ENCODE data around the gene GPR157. TPM values are rescaled to one million over a fixed set of nuclear protein-coding genes. Genes with fewer than 3 reads are reported as not detected.

Gene GPR157
- total and polyA plus RNA-seq, 2 donors (not counting 1 experiment from before 2014, with no cell fraction given) = 2.0 to 21.2 TPM

- TF ChIP-seq EZH2 (IDR thresholded peaks at IDR 0.05; ENCODE audit: borderline replicate concordance, insufficient read depth, low read depth, low read length, poor library complexity, severe bottlenecking) (no peak), CTCF (IDR thresholded peaks at IDR 0.05) (no peak)
- H3K4me3 Mint-ChIP-seq = no peak overlapping the region
- Histone ChIP-seq H3K27me3 (replicated peaks in 1 of 4; ENCODE audit: control extremely low read depth in 1 of 4, control insufficient read depth in 3 of 4, insufficient read depth in 4 of 4, low read length in 3 of 4) (no peaks in the 10 kb centered on the region), H3K4me1 (ENCODE audit: control insufficient read depth in 2 of 2, insufficient read depth in 2 of 2, low read length in 2 of 2) (no peaks in the 10 kb centered on the region), H3K4me2 (replicated peaks; ENCODE audit: low read depth, low read length, poor library complexity, severe bottlenecking) (no peak overlapping the region), H3K36me3 (replicated peaks in 1 of 2; ENCODE audit: control extremely low read depth in 1 of 2, control insufficient read depth in 1 of 2, extremely low read depth in 1 of 2, insufficient read depth in 2 of 2, low read length in 1 of 2) (no peaks in the 10 kb centered on the region), H4K20me1 (ENCODE audit: control insufficient read depth, insufficient read depth, low read length, poor library complexity, severe bottlenecking) (no peaks in the 10 kb centered on the region), H2AFZ (ENCODE audit: insufficient read depth, low read depth, low read length, poor library complexity, severe bottlenecking) (no peak overlapping the region), H3K9ac (ENCODE audit: low read length) (no peak overlapping the region), H3K4me3 (ENCODE audit: control extremely low read depth in 1 of 5, extremely low read depth in 1 of 5, insufficient read depth in 1 of 5, low read depth in 2 of 5, low read length in 4 of 5) (no peak overlapping the region), H3K79me2 (ENCODE audit: control insufficient read depth, insufficient read depth, low read length) (no peaks in the 10 kb centered on the region), H3K9me3 (ENCODE audit: control extremely low read depth in 1 of 3, control insufficient read depth in 2 of 3, insufficient read depth in 1 of 3, low read length in 2 of 3) (no peaks in the 10 kb centered on the region), H3K27ac (ENCODE audit: low read length in 2 of 2) (no peak overlapping the region)
- H3K4me1 Mint-ChIP-seq = peaks cover 3% of the 10 kb centered on the region
- 81% methylated on average over 3 of the region's 8 CpGs for WGBS (ENCODE audit: insufficient coverage)
- DNase-seq = no peak
- ChIA-PET CTCF (interaction anchor here (0.9 kb wide), 1 partner anchor 51 kb away, joined by 5 read pairs; no protein-coding TSS in a partner anchor), POLR2A (no interaction called here)
- no peak for ATAC-seq (ENCODE audit: low read depth)
- no peaks in the 10 kb centered on the region for H3K9me3 Mint-ChIP-seq (ENCODE audit: insufficient read depth)
- intact Hi-C loops (cut with micrococcal nuclease) = no loop called here
- H3K27ac Mint-ChIP-seq = no peak overlapping the region
- H3K27me3 Mint-ChIP-seq = no peaks in the 10 kb centered on the region
Measured at GRCh38 chr1:9146156-9146555, 17.3 kb upstream of the GPR157 start.

GRCh38 chr1:9145714-9146113 lies 16.8 kb upstream of the GPR157 start:
- Histone ChIP-seq H3K4me1 (ENCODE audit: control insufficient read depth in 2 of 2, insufficient read depth in 2 of 2, low read length in 2 of 2) (no peaks in the 10 kb centered on the region), H3K4me2 (replicated peaks; ENCODE audit: low read depth, low read length, poor library complexity, severe bottlenecking) (no peak overlapping the region), H3K27me3 (replicated peaks in 1 of 4; ENCODE audit: control extremely low read depth in 1 of 4, control insufficient read depth in 3 of 4, insufficient read depth in 4 of 4, low read length in 3 of 4) (no peaks in the 10 kb centered on the region), H3K36me3 (replicated peaks in 1 of 2; ENCODE audit: control extremely low read depth in 1 of 2, control insufficient read depth in 1 of 2, extremely low read depth in 1 of 2, insufficient read depth in 2 of 2, low read length in 1 of 2) (no peaks in the 10 kb centered on the region), H3K79me2 (ENCODE audit: control insufficient read depth, insufficient read depth, low read length) (no peaks in the 10 kb centered on the region), H4K20me1 (ENCODE audit: control insufficient read depth, insufficient read depth, low read length, poor library complexity, severe bottlenecking) (no peaks in the 10 kb centered on the region), H3K27ac (ENCODE audit: low read length in 2 of 2) (no peak overlapping the region), H3K9me3 (ENCODE audit: control extremely low read depth in 1 of 3, control insufficient read depth in 2 of 3, insufficient read depth in 1 of 3, low read length in 2 of 3) (no peaks in the 10 kb centered on the region), H3K4me3 (ENCODE audit: control extremely low read depth in 1 of 5, extremely low read depth in 1 of 5, insufficient read depth in 1 of 5, low read depth in 2 of 5, low read length in 4 of 5) (no peak overlapping the region), H3K9ac (ENCODE audit: low read length) (no peak overlapping the region), H2AFZ (ENCODE audit: insufficient read depth, low read depth, low read length, poor library complexity, severe bottlenecking) (no peak overlapping the region)
- no peak for TF ChIP-seq EZH2 (IDR thresholded peaks at IDR 0.05; ENCODE audit: borderline replicate concordance, insufficient read depth, low read depth, low read length, poor library complexity, severe bottlenecking)
- ATAC-seq (ENCODE audit: low read depth) = no peak
- Mint-ChIP-seq H3K9me3 (ENCODE audit: insufficient read depth) (no peaks in the 10 kb centered on the region), H3K27me3 (no peaks in the 10 kb centered on the region), H3K4me1 (peaks cover 3% of the 10 kb centered on the region), H3K4me3 (no peak overlapping the region), H3K27ac (no peak overlapping the region)
- POLR2A ChIA-PET = no interaction called here
- intact Hi-C loops (cut with micrococcal nuclease) = no loop called here
- WGBS (ENCODE audit: insufficient coverage) = 92% methylated on average over 5 of the region's 5 CpGs
- CTCF ChIA-PET = interaction anchor here (1.3 kb wide), 1 partner anchor 35 kb away, joined by 4 read pairs; no protein-coding TSS in a partner anchor
- DNase-seq = no peak

Data from B cell (primary cell).